Measurements from ENCODE around the gene USP21.

- TF ChIP-seq CTCF (IDR thresholded peaks at IDR 0.05) (no peak), SMC3 (IDR thresholded peaks at IDR 0.05) (no peak), ZFP36 (IDR thresholded peaks at IDR 0.05; ENCODE audit: borderline replicate concordance, partially characterized antibody) (no peak), POLR2A (IDR thresholded peaks at IDR 0.05; ENCODE audit: low read length) (no peak), KDM1A (IDR thresholded peaks at IDR 0.05; ENCODE audit: low read depth) (no peak), REST (IDR thresholded peaks at IDR 0.05) (no peak)
Measured at GRCh38 chr1:161121042-161121650, 38.2 kb upstream of the USP21 start.
